Measurements from ENCODE around the gene HPCAL1. TPM values are rescaled to one million over a fixed set of nuclear protein-coding genes. Genes with fewer than 3 reads are reported as not detected.

HPCAL1 gene
- total RNA-seq, 2 experiments from 2014 or later, result 61.6 to 63.6 TPM

GRCh38 chr2:10264506-10265328, 38.0 kb upstream of the HPCAL1 start:
- Mint-ChIP-seq H3K4me1 (no peaks in the 10 kb centered on the region), H3K9me3 (no peaks in the 10 kb centered on the region), H3K27me3 (no peaks in the 10 kb centered on the region), H3K27ac (no peak overlapping the region), H3K36me3 (ENCODE audit: low read depth) (no peaks in the 10 kb centered on the region), H3K4me3 (no peak overlapping the region)
- ChIA-PET POLR2A (no interaction called here), CTCF (interaction anchor here (0.7 to 1.5 kb wide), 3 partner anchors 138 to 170 kb away, joined by 4 to 6 read pairs (median 5); no protein-coding TSS in a partner anchor)
- no peak for DNase-seq

GRCh38 chr2:10265329-10266132, 37.2 kb upstream of the HPCAL1 start:
- ChIA-PET POLR2A (no interaction called here), CTCF (interaction anchor here (1.0 to 1.5 kb wide), 2 partner anchors 143 to 169 kb away, joined by 5 to 6 read pairs; no protein-coding TSS in a partner anchor)
- Mint-ChIP-seq H3K27ac (no peak overlapping the region), H3K4me1 (no peaks in the 10 kb centered on the region), H3K36me3 (ENCODE audit: low read depth) (no peaks in the 10 kb centered on the region), H3K4me3 (no peak overlapping the region), H3K27me3 (no peaks in the 10 kb centered on the region), H3K9me3 (no peaks in the 10 kb centered on the region)
- no peak for DNase-seq

GRCh38 chr2:10266133-10266620, 36.5 kb upstream of the HPCAL1 start:
- Mint-ChIP-seq H3K27ac (no peak overlapping the region), H3K27me3 (no peaks in the 10 kb centered on the region), H3K36me3 (ENCODE audit: low read depth) (no peaks in the 10 kb centered on the region), H3K9me3 (no peaks in the 10 kb centered on the region), H3K4me3 (no peak overlapping the region), H3K4me1 (peaks cover 4% of the 10 kb centered on the region)
- no peak for DNase-seq
- ChIA-PET CTCF (no interaction called here), POLR2A (no interaction called here)

- POLR2A ChIA-PET, result no interaction called here
Observed at GRCh38 chr2:10267036-10267435, 35.7 kb upstream of the HPCAL1 start.

GRCh38 chr2:10267551-10268465, 34.9 kb upstream of the HPCAL1 start:
- POLR2A ChIA-PET, result no interaction called here
- CTCF ChIA-PET, result interaction anchor here (0.6 to 1.7 kb wide), 3 partner anchors 126 to 279 kb away, joined by 3 to 4 read pairs (median 3); no protein-coding TSS in a partner anchor
- Mint-ChIP-seq H3K27ac (no peak overlapping the region), H3K4me1 (peaks cover 4% of the 10 kb centered on the region), H3K4me3 (no peak overlapping the region), H3K27me3 (no peaks in the 10 kb centered on the region), H3K9me3 (no peaks in the 10 kb centered on the region), H3K36me3 (ENCODE audit: low read depth) (no peaks in the 10 kb centered on the region)
- no peak for DNase-seq

More at GRCh38 chr2:10267036-10267435, 35.7 kb upstream of the HPCAL1 start:
- DNase-seq, result no peak
- Mint-ChIP-seq H3K27ac (no peak overlapping the region), H3K9me3 (no peaks in the 10 kb centered on the region), H3K27me3 (no peaks in the 10 kb centered on the region), H3K36me3 (ENCODE audit: low read depth) (no peaks in the 10 kb centered on the region), H3K4me3 (no peak overlapping the region), H3K4me1 (peaks cover 4% of the 10 kb centered on the region)
- CTCF ChIA-PET, result interaction anchor here (1.0 kb wide), 1 partner anchor 126 kb away, joined by 3 read pairs; no protein-coding TSS in a partner anchor

GRCh38 chr2:10269291-10269690, 33.4 kb upstream of the HPCAL1 start:
- Mint-ChIP-seq H3K4me1 (peaks cover 4% of the 10 kb centered on the region), H3K36me3 (ENCODE audit: low read depth) (no peaks in the 10 kb centered on the region), H3K9me3 (no peaks in the 10 kb centered on the region), H3K27ac (no peak overlapping the region), H3K27me3 (no peaks in the 10 kb centered on the region), H3K4me3 (no peak overlapping the region)
- DNase-seq, result no peak
- CTCF ChIA-PET, result interaction anchor here (1.6 to 2.1 kb wide), 3 partner anchors 139 to 166 kb away, joined by 4 to 16 read pairs (median 8); no protein-coding TSS in a partner anchor
- POLR2A ChIA-PET, result no interaction called here

- CTCF ChIA-PET, result interaction anchor here (1.6 to 2.1 kb wide), 2 partner anchors 138 to 165 kb away, joined by 8 to 16 read pairs; no protein-coding TSS in a partner anchor
- POLR2A ChIA-PET, result no interaction called here
- Mint-ChIP-seq H3K4me3 (no peak overlapping the region), H3K36me3 (ENCODE audit: low read depth) (no peaks in the 10 kb centered on the region), H3K9me3 (no peaks in the 10 kb centered on the region), H3K4me1 (peaks cover 4% of the 10 kb centered on the region), H3K27ac (no peak overlapping the region), H3K27me3 (no peaks in the 10 kb centered on the region)
- no peak for DNase-seq
Observed at GRCh38 chr2:10269711-10270610, 32.7 kb upstream of the HPCAL1 start.

GRCh38 chr2:10271509-10271908, 31.2 kb upstream of the HPCAL1 start:
- H3K27me3 Mint-ChIP-seq, result no peaks in the 10 kb centered on the region
- H3K36me3 Mint-ChIP-seq (ENCODE audit: low read depth), result no peaks in the 10 kb centered on the region
- no peak overlapping the region for H3K4me3 Mint-ChIP-seq
- no peaks in the 10 kb centered on the region for H3K9me3 Mint-ChIP-seq
- ChIA-PET CTCF (interaction anchor here (2.1 kb wide), 1 partner anchor 137 kb away, joined by 16 read pairs; no protein-coding TSS in a partner anchor), POLR2A (no interaction called here)
- DNase-seq, result no peak
- peaks cover 4% of the 10 kb centered on the region for H3K4me1 Mint-ChIP-seq
- no peak overlapping the region for H3K27ac Mint-ChIP-seq

- DNase-seq, result no peak
- Mint-ChIP-seq H3K27ac (no peak overlapping the region), H3K9me3 (no peaks in the 10 kb centered on the region), H3K4me3 (no peak overlapping the region), H3K4me1 (peaks cover 4% of the 10 kb centered on the region), H3K36me3 (ENCODE audit: low read depth) (no peaks in the 10 kb centered on the region), H3K27me3 (no peaks in the 10 kb centered on the region)
- ChIA-PET POLR2A (no interaction called here), CTCF (no interaction called here)
Observed at GRCh38 chr2:10271946-10272345, 30.8 kb upstream of the HPCAL1 start.

GRCh38 chr2:10272464-10272863, 30.2 kb upstream of the HPCAL1 start:
- DNase-seq, result no peak
- no peak overlapping the region for H3K4me3 Mint-ChIP-seq
- H3K36me3 Mint-ChIP-seq (ENCODE audit: low read depth), result no peaks in the 10 kb centered on the region
- no peak overlapping the region for H3K27ac Mint-ChIP-seq
- peaks cover 4% of the 10 kb centered on the region for H3K4me1 Mint-ChIP-seq
- no peaks in the 10 kb centered on the region for H3K9me3 Mint-ChIP-seq
- CTCF ChIA-PET, result no interaction called here
- POLR2A ChIA-PET, result no interaction called here
- no peaks in the 10 kb centered on the region for H3K27me3 Mint-ChIP-seq

- no peaks in the 10 kb centered on the region for H3K36me3 Mint-ChIP-seq (ENCODE audit: low read depth)
- no peak overlapping the region for H3K27ac Mint-ChIP-seq
- H3K4me3 Mint-ChIP-seq, result no peak overlapping the region
- peaks cover 11% of the 10 kb centered on the region for H3K4me1 Mint-ChIP-seq
- H3K27me3 Mint-ChIP-seq, result no peaks in the 10 kb centered on the region
- POLR2A ChIA-PET, result no interaction called here
- CTCF ChIA-PET, result interaction anchor here (0.6 kb wide), 1 partner anchor 143 kb away, joined by 5 read pairs; no protein-coding TSS in a partner anchor
- no peaks in the 10 kb centered on the region for H3K9me3 Mint-ChIP-seq
- DNase-seq, result no peak
Observed at GRCh38 chr2:10273215-10274175, 29.2 kb upstream of the HPCAL1 start.

Data from activated CD4-positive, alpha-beta T cell treated with anti-CD3 and anti-CD28 coated beads, Interleukin-2, amount 10 ng/mL, durations not matched to agents 7 days and 5 days (primary cell).